Naive thymus-derived CD4-positive, alpha-beta T cell (primary cell): ENCODE measurements around the gene ETV6. TPM values are rescaled to one million over a fixed set of nuclear protein-coding genes. Genes with fewer than 3 reads are reported as not detected.
A peak's percentile ranks its signal among the peaks of the same experiment; 100 is the strongest.

Experiments
- ATAC-seq: fragments of 150-1000 bp; cut with Tn5 transposase; 2 replicates; pipeline ENCODE4 v1.10.0; 2021; ENCODE audit warnings: mild to moderate bottlenecking, moderate library complexity
- CTCF ChIA-PET: fragments of 350-600 bp; sonication (Branson Sonifier 250); formaldehyde crosslinking; loops from one replicate; lab custom pipeline; 2021; ENCODE audit warnings: antibody characterized with exemption; lab: Charles Lee
- POLR2A ChIA-PET: fragments of 350-600 bp; sonication (Branson Sonifier 250); formaldehyde crosslinking; loops from one replicate; lab custom pipeline; 2021; ENCODE audit warnings: antibody characterized with exemption, inconsistent platforms; lab: Charles Lee
- DNase-seq, 9 donors: peaks; one replicate each; pipeline versions ENCODE4 v3.0.0 to v3.0.0-alpha.2; 2020 to 2022; ENCODE audit warnings: mixed read lengths in 1 of 9
- H3K27ac ChIP-seq: one replicate; pipeline ENCODE4 v1.7.0; 2013; ENCODE audit warnings: mild to moderate bottlenecking, low read depth, low read length, moderate library complexity
- H3K27me3 ChIP-seq, 2 donors: one replicate each; pipeline ENCODE4 v1.7.0; 2013; ENCODE audit warnings: low read length in 2 of 2, mild to moderate bottlenecking in 2 of 2, moderate library complexity in 2 of 2; ENCODE audit not compliant: control insufficient read depth in 2 of 2, insufficient read depth in 2 of 2
- H3K36me3 ChIP-seq, 3 experiments: 1 replicate in 2 of 3; 2 replicates in 1 of 3; pipeline ENCODE4 v1.7.0; 2013; ENCODE audit warnings: low read length in 3 of 3, mild to moderate bottlenecking in 3 of 3, moderate library complexity in 1 of 3; ENCODE audit not compliant: insufficient read depth in 3 of 3, control insufficient read depth in 2 of 3
- H3K4me1 ChIP-seq, 2 donors: one replicate each; pipeline ENCODE4 v1.7.0; 2013; ENCODE audit warnings: low read length in 2 of 2, mild to moderate bottlenecking in 2 of 2, moderate library complexity in 1 of 2; ENCODE audit not compliant: control insufficient read depth in 2 of 2, insufficient read depth in 2 of 2
- H3K4me3 ChIP-seq: 2 replicates; pipeline ENCODE4 v1.7.0; 2013; ENCODE audit warnings: mild to moderate bottlenecking, low read length
- H3K9me3 ChIP-seq, 3 experiments: 1 replicate in 2 of 3; 2 replicates in 1 of 3; pipeline ENCODE4 v1.7.0; 2013; ENCODE audit warnings: low read length in 3 of 3; ENCODE audit not compliant: control insufficient read depth in 2 of 3
- H3K27ac Mint-ChIP-seq, 9 donors: one replicate each; pipeline ENCODE4 v1.8.0; 2020 to 2022; ENCODE audit warnings: mixed read lengths in 9 of 9, mild to moderate bottlenecking in 8 of 9, moderate library complexity in 5 of 9, inconsistent platforms in 2 of 9
- H3K27me3 Mint-ChIP-seq, 5 donors: one replicate each; pipeline ENCODE4 v1.8.0; 2021 to 2022; ENCODE audit warnings: mixed read lengths in 5 of 5, mild to moderate bottlenecking in 1 of 5
- H3K36me3 Mint-ChIP-seq, 5 donors: one replicate each; pipeline ENCODE4 v1.8.0; 2020 to 2022; ENCODE audit warnings: mixed read lengths in 5 of 5, mild to moderate bottlenecking in 3 of 5, inconsistent platforms in 1 of 5
- H3K4me1 Mint-ChIP-seq, 7 donors: one replicate each; pipeline ENCODE4 v1.8.0; 2020 to 2022; ENCODE audit warnings: mixed read lengths in 7 of 7, mild to moderate bottlenecking in 3 of 7, inconsistent platforms in 1 of 7
- H3K4me3 Mint-ChIP-seq, 10 donors: one replicate each; pipeline ENCODE4 v1.8.0; 2020 to 2022; ENCODE audit warnings: mild to moderate bottlenecking in 10 of 10, mixed read lengths in 10 of 10, moderate library complexity in 6 of 10, inconsistent platforms in 2 of 10
- H3K9me3 Mint-ChIP-seq, 11 donors: one replicate each; pipeline ENCODE4 v1.8.0; 2020 to 2022; ENCODE audit warnings: mixed read lengths in 11 of 11, mild to moderate bottlenecking in 4 of 11, inconsistent platforms in 1 of 11, moderate library complexity in 1 of 11
- intact Hi-C, 2 donors: fragments of 100-400 bp; cut with micrococcal nuclease; formaldehyde crosslinking; loops; one replicate each; pipeline ENCODE4 v1.15.1; 2023
- polyA plus RNA-seq, 2 donors: library from polyadenylated mRNA; unstranded; fragments of 300-500 nt; fragmentation: Illumina TruSeq; gene quantifications; one replicate each; pipeline ENCODE4 v1.2.3, GENCODE V29; 2021
- total RNA-seq, 6 experiments: library from RNA in 5 of 6; stranded (reverse) in 5 of 6; gene quantifications; 1 replicate in 5 of 6; 2 replicates in 1 of 6; pipeline ENCODE4 v1.2.3 and lab custom pipeline; 2021 to 2026

Gene ETV6
- total and polyA plus RNA-seq, 7 experiments from 2014 or later, result 2.2 to 70.3 (median 25.3) TPM

DNA sequence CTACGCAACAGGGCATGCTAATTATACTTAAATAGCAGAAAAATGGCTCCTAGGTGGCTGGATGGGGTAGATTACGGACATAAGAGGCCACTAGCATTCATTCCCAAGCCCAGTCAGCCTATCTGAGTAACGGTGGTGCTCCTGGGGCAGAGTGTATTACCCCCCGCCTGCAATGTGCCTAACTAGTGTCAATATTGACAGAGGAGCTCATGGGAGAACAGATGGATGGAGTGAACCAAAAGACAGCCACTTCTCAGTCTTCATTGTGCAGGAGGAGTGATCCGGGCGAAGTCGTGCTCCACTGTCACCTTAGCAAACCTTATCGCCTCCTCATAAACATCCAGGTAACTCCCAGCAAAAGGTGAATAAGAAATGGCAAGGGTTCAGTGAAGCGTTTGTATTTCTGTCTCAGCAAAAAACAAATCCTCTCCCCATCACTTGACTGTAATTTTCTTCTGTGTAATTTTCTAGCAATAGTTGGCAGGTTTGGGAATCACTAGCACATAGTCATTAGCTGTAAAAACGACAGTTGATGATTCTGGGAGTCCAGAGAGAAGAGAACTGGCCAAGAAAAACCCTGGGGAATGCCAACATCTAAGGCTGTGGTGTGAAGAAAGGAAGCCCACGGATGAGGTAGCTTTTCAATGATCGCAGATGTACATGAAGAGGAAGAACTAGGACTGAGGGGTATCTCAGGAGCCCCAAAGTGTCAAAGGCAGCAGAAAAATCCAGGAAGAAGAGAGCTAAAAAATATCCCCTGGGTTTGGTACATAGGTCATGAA is 294.6 kb downstream of the ETV6 start:
- no peaks in the 10 kb centered on the region for H3K4me1 ChIP-seq
- Mint-ChIP-seq H3K27me3 (no peaks in the 10 kb centered on the region), H3K9me3 (peaks cover 0 to 8% (median 0%) of the 10 kb centered on the region in 11 donors), H3K4me3 (no peak overlapping the region), H3K27ac (peak overlapping the region in 1 of 9 donors; percentile 55), H3K4me1 (peaks cover 0 to 18% (median 5%) of the 10 kb centered on the region in 7 donors), H3K36me3 (peaks cover 0 to 15% (median 0%) of the 10 kb centered on the region in 5 donors)
- no peak overlapping the region for H3K27ac ChIP-seq
- intact Hi-C loops, result no loop called here
- no peak overlapping the region for H3K4me3 ChIP-seq
- CTCF ChIA-PET, result interaction anchor here (1.2 kb wide), 1 partner anchor 65 kb away, joined by 5 read pairs; no protein-coding TSS in a partner anchor
- no peak for ATAC-seq
- POLR2A ChIA-PET, result no interaction called here
- no peaks in the 10 kb centered on the region for H3K36me3 ChIP-seq
- no peaks in the 10 kb centered on the region for H3K27me3 ChIP-seq
- no peaks in the 10 kb centered on the region for H3K9me3 ChIP-seq
- no peak for DNase-seq
